Prostate gland (tissue), 2 donors: ENCODE measurements around the gene PLEKHH1.

Source experiments
- POLR2A ChIP-seq: fragments of 450-650 bp; IDR thresholded peaks from one replicate; pipeline ENCODE4 v1.6.1; 2016; ENCODE audit warnings: antibody characterized with exemption, mild to moderate bottlenecking
- POLR2AphosphoS5 ChIP-seq: sonication (generic); formaldehyde crosslinking; IDR thresholded peaks from one replicate; pipeline ENCODE4 v1.6.1; 2017; ENCODE audit warnings: antibody characterized with exemption
- TF ChIP-seq, protein P1 (sequence below), 4 experiments: fragments of 200-600 bp in 2 of 4; fragments of 450-650 bp in 2 of 4; sonication (generic) in 2 of 4; IDR thresholded peaks; 1 replicate in 3 of 4; 2 replicates in 1 of 4; pipeline ENCODE4 v1.5.1; 2016 to 2019; ENCODE audit warnings: antibody characterized with exemption in 4 of 4, mild to moderate bottlenecking in 2 of 4, moderate library complexity in 2 of 4

DNA sequence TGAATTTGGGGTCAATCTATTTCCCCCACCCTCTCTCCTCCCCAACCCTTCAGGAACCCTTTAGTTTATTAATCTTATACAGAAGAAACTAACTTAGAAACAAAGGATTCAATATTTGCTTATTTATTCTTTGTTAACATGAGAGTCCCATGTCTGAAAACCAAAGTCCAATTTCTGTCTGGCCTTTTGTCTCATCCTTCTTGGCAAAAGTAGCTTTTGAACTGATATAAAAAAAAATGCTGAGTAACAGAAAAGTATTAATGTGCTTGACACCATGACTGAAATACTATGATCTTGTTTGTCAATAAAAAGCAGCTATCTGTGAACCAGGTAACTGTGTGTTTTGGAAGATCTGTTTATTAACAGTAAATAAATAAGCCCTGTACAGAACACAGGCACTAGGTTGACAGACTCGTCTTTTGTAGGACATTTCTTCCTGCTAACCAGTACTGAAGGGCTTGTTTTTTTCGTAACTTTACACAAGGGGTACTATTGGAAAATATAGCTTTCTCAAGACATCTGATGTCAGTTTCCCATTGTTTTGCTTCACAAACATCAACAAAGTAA is 56.2 kb downstream of the PLEKHH1 start:
- TF ChIP-seq, protein P1, sequence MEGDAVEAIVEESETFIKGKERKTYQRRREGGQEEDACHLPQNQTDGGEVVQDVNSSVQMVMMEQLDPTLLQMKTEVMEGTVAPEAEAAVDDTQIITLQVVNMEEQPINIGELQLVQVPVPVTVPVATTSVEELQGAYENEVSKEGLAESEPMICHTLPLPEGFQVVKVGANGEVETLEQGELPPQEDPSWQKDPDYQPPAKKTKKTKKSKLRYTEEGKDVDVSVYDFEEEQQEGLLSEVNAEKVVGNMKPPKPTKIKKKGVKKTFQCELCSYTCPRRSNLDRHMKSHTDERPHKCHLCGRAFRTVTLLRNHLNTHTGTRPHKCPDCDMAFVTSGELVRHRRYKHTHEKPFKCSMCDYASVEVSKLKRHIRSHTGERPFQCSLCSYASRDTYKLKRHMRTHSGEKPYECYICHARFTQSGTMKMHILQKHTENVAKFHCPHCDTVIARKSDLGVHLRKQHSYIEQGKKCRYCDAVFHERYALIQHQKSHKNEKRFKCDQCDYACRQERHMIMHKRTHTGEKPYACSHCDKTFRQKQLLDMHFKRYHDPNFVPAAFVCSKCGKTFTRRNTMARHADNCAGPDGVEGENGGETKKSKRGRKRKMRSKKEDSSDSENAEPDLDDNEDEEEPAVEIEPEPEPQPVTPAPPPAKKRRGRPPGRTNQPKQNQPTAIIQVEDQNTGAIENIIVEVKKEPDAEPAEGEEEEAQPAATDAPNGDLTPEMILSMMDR (IDR thresholded peaks at IDR 0.05): no peak
- TF ChIP-seq POLR2AphosphoS5 (peak; percentile 44), POLR2A (no peak)
